MV-4-11 (cell line): ENCODE measurements around the gene LGR5.

Source experiments
- DNase-seq: peaks from one replicate; lab custom pipeline; 2025; lab: John Stamatoyannopoulos, UW

LGR5 gene

GRCh38 chr12:71439362-71439612 is 311 bp upstream of the LGR5 start:
- DNase-seq = no peak

GRCh38 chr12:71440345-71440762 is 756 bp downstream of the LGR5 start:
- no peak for DNase-seq

GRCh38 chr12:71440763-71441748 is 1.5 kb downstream of the LGR5 start:
- DNase-seq = peak; percentile 21

- no peak for DNase-seq
Measured at GRCh38 chr12:71441836-71442566, 2.4 kb downstream of the LGR5 start.

- no peak for DNase-seq
Measured at GRCh38 chr12:71442567-71442931, 3.0 kb downstream of the LGR5 start.

- no peak for DNase-seq
Measured at GRCh38 chr12:71445071-71445470, 5.5 kb downstream of the LGR5 start.

GRCh38 chr12:71447691-71448132 is 8.1 kb downstream of the LGR5 start:
- no peak for DNase-seq

GRCh38 chr12:71448150-71448581 is 8.6 kb downstream of the LGR5 start:
- no peak for DNase-seq

- DNase-seq = no peak
Measured at GRCh38 chr12:71449373-71450070, 9.9 kb downstream of the LGR5 start.

GRCh38 chr12:71452006-71452405 is 12.4 kb downstream of the LGR5 start:
- no peak for DNase-seq

GRCh38 chr12:71455028-71455737 is 15.6 kb downstream of the LGR5 start:
- DNase-seq = no peak

- DNase-seq = no peak
Measured at GRCh38 chr12:71456316-71456715, 16.7 kb downstream of the LGR5 start.

GRCh38 chr12:71456990-71457389 is 17.4 kb downstream of the LGR5 start:
- DNase-seq = no peak

GRCh38 chr12:71460318-71460717 is 20.7 kb downstream of the LGR5 start:
- no peak for DNase-seq

- DNase-seq = no peak
Measured at GRCh38 chr12:71460850-71461609, 21.4 kb downstream of the LGR5 start.

- no peak for DNase-seq
Measured at GRCh38 chr12:71461787-71462328, 22.3 kb downstream of the LGR5 start.

- no peak for DNase-seq
Measured at GRCh38 chr12:71465796-71466195, 26.2 kb downstream of the LGR5 start.

GRCh38 chr12:71469258-71469750 is 29.7 kb downstream of the LGR5 start:
- no peak for DNase-seq

GRCh38 chr12:71472441-71472911 is 32.9 kb downstream of the LGR5 start:
- DNase-seq = no peak

- no peak for DNase-seq
Measured at GRCh38 chr12:71474791-71475190, 35.2 kb downstream of the LGR5 start.

GRCh38 chr12:71475280-71475679 is 35.7 kb downstream of the LGR5 start:
- no peak for DNase-seq
